ENCODE results near the gene RBP2.

The RBP2 gene

GRCh38 chr3:139441656-139442055 is 34.7 kb downstream of the RBP2 start:
- Histone ChIP-seq H3K4me2 (ENCODE audit: low read length) (no peak overlapping the region), H2AFZ (ENCODE audit: low read depth, low read length) (no peak overlapping the region), H3K9me3 (ENCODE audit: insufficient read depth, low read length) (no peaks in the 10 kb centered on the region), H4K20me1 (ENCODE audit: insufficient read depth, low read length) (no peaks in the 10 kb centered on the region), H3K27ac (ENCODE audit: low read length) (no peak overlapping the region), H3K27me3 (ENCODE audit: low read depth, low read length) (no peaks in the 10 kb centered on the region), H3K4me3 (ENCODE audit: low read length) (no peak overlapping the region), H3K79me2 (ENCODE audit: low read length) (no peaks in the 10 kb centered on the region), H3K9ac (ENCODE audit: low read length) (no peak overlapping the region), H3K36me3 (replicated peaks; ENCODE audit: low read depth, low read length) (no peaks in the 10 kb centered on the region), H3K4me1 (ENCODE audit: low read length) (no peaks in the 10 kb centered on the region)
- TF ChIP-seq EZH2phosphoT487 (IDR thresholded peaks at IDR 0.05; ENCODE audit: low read depth) = no peak
- TF ChIP-seq, protein P1, sequence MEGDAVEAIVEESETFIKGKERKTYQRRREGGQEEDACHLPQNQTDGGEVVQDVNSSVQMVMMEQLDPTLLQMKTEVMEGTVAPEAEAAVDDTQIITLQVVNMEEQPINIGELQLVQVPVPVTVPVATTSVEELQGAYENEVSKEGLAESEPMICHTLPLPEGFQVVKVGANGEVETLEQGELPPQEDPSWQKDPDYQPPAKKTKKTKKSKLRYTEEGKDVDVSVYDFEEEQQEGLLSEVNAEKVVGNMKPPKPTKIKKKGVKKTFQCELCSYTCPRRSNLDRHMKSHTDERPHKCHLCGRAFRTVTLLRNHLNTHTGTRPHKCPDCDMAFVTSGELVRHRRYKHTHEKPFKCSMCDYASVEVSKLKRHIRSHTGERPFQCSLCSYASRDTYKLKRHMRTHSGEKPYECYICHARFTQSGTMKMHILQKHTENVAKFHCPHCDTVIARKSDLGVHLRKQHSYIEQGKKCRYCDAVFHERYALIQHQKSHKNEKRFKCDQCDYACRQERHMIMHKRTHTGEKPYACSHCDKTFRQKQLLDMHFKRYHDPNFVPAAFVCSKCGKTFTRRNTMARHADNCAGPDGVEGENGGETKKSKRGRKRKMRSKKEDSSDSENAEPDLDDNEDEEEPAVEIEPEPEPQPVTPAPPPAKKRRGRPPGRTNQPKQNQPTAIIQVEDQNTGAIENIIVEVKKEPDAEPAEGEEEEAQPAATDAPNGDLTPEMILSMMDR (IDR thresholded peaks at IDR 0.05; ENCODE audit: low read depth, low read length) = no peak

GRCh38 chr3:139440639-139441556 is 35.4 kb downstream of the RBP2 start:
- Histone ChIP-seq H3K36me3 (replicated peaks; ENCODE audit: low read depth, low read length) (no peaks in the 10 kb centered on the region), H3K4me1 (ENCODE audit: low read length) (no peaks in the 10 kb centered on the region), H3K27ac (ENCODE audit: low read length) (no peak overlapping the region), H3K9ac (ENCODE audit: low read length) (no peak overlapping the region), H4K20me1 (ENCODE audit: insufficient read depth, low read length) (no peaks in the 10 kb centered on the region), H3K4me2 (ENCODE audit: low read length) (no peak overlapping the region), H3K4me3 (ENCODE audit: low read length) (no peak overlapping the region), H2AFZ (ENCODE audit: low read depth, low read length) (no peak overlapping the region), H3K9me3 (ENCODE audit: insufficient read depth, low read length) (no peaks in the 10 kb centered on the region), H3K79me2 (ENCODE audit: low read length) (no peaks in the 10 kb centered on the region), H3K27me3 (ENCODE audit: low read depth, low read length) (no peaks in the 10 kb centered on the region)
- TF ChIP-seq, protein P1 (IDR thresholded peaks at IDR 0.05; ENCODE audit: low read depth, low read length) = no peak
- TF ChIP-seq EZH2phosphoT487 (IDR thresholded peaks at IDR 0.05; ENCODE audit: low read depth) = no peak

DNA sequence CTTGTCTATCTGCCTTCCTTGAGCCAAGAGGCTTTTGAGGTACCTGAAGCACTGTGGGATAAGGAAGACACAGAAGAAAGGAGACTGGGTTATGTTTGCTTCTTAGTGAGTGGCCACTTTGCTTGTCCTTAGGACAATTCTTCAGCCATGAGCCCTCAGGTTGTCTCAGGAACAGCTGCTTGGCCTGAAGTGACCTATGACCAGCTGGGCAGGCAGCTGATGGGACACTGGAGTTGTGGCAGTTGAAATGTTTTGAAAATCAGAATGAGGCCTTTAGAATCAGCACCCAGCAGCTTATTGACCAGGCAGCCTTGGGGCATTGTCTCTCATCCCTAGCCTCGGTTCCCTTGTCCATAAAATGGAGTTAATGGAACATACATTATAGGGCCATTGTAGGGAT is 37.0 kb downstream of the RBP2 start:
- no peak overlapping the region for H3K27ac ChIP-seq (ENCODE audit: low read length)
- H3K27me3 ChIP-seq (ENCODE audit: low read depth, low read length) = no peaks in the 10 kb centered on the region
- H3K4me1 ChIP-seq (ENCODE audit: low read length) = no peaks in the 10 kb centered on the region
- TF ChIP-seq, protein P1 (IDR thresholded peaks at IDR 0.05; ENCODE audit: low read depth, low read length) = no peak
- TF ChIP-seq EZH2phosphoT487 (IDR thresholded peaks at IDR 0.05; ENCODE audit: low read depth) = no peak
- no peak overlapping the region for H3K4me2 ChIP-seq (ENCODE audit: low read length)
- no peak overlapping the region for H3K4me3 ChIP-seq (ENCODE audit: low read length)
- H3K9ac ChIP-seq (ENCODE audit: low read length) = no peak overlapping the region
- no peak overlapping the region for H2AFZ ChIP-seq (ENCODE audit: low read depth, low read length)
- H3K79me2 ChIP-seq (ENCODE audit: low read length) = no peaks in the 10 kb centered on the region
- H3K36me3 ChIP-seq (replicated peaks; ENCODE audit: low read depth, low read length) = no peaks in the 10 kb centered on the region
- no peaks in the 10 kb centered on the region for H3K9me3 ChIP-seq (ENCODE audit: insufficient read depth, low read length)
- no peaks in the 10 kb centered on the region for H4K20me1 ChIP-seq (ENCODE audit: insufficient read depth, low read length)

DNA sequence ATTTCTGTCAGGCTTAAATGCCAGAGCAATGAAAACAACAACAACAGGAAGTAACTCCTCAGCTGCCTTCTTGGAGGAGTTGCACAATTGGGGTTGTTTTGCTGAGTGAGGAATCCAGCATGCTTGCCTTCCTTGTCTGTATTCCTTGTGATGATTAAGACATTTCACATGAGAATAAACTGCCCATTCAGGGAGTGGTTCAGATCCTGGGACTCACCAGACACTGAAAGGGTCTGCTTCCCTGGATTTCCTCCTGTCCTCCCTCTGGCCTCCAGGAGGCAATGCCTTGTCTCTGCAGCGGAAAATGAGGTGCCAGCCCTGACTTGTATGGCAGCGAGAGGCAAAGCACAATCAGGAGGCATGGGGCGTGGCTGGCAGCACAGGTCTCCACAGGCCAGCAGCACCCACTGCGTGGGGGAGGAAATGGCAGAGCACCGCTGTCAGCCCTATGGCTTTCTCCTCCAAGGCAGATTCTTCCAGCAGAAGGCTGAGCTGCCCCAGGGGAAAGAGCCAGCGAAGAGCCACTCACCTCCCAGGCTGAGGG is 41.5 kb downstream of the RBP2 start:
- Histone ChIP-seq H3K4me1 (ENCODE audit: low read length) (peaks cover 8% of the 10 kb centered on the region), H3K79me2 (ENCODE audit: low read length) (no peaks in the 10 kb centered on the region), H3K4me2 (ENCODE audit: low read length) (no peak overlapping the region), H3K27ac (ENCODE audit: low read length) (no peak overlapping the region), H3K4me3 (ENCODE audit: low read length) (no peak overlapping the region), H4K20me1 (ENCODE audit: insufficient read depth, low read length) (no peaks in the 10 kb centered on the region), H3K9me3 (ENCODE audit: insufficient read depth, low read length) (no peaks in the 10 kb centered on the region), H2AFZ (ENCODE audit: low read depth, low read length) (no peak overlapping the region), H3K9ac (ENCODE audit: low read length) (no peak overlapping the region), H3K36me3 (replicated peaks; ENCODE audit: low read depth, low read length) (no peaks in the 10 kb centered on the region), H3K27me3 (ENCODE audit: low read depth, low read length) (no peaks in the 10 kb centered on the region)
- TF ChIP-seq, protein P1 (IDR thresholded peaks at IDR 0.05; ENCODE audit: low read depth, low read length) = no peak
- TF ChIP-seq EZH2phosphoT487 (IDR thresholded peaks at IDR 0.05; ENCODE audit: low read depth) = no peak

All from OCI-LY3 (cell line).